Nephron (organoid): ENCODE measurements around the gene AHRR.

ENCODE experiments used
- H3K27ac Mint-ChIP-seq, 3 experiments: 2 replicates each; pipeline ENCODE4 v1.8.0; 2020; ENCODE audit warnings: mixed read lengths in 3 of 3, mild to moderate bottlenecking in 2 of 3, moderate library complexity in 1 of 3
- H3K27me3 Mint-ChIP-seq: 2 replicates; pipeline ENCODE4 v1.8.0; 2021; ENCODE audit warnings: low read depth, mild to moderate bottlenecking, moderate library complexity, mixed read lengths
- H3K36me3 Mint-ChIP-seq: 2 replicates; pipeline ENCODE4 v1.8.0; 2020; ENCODE audit warnings: low read depth, mixed read lengths
- H3K4me1 Mint-ChIP-seq: 2 replicates; pipeline ENCODE4 v1.8.0; 2020; ENCODE audit warnings: mixed read lengths
- H3K4me3 Mint-ChIP-seq, 3 experiments: 2 replicates each; pipeline ENCODE4 v1.8.0; 2020; ENCODE audit warnings: mild to moderate bottlenecking in 3 of 3, mixed read lengths in 3 of 3, moderate library complexity in 2 of 3
- H3K9me3 Mint-ChIP-seq: 2 replicates; pipeline ENCODE4 v1.8.0; 2020; ENCODE audit warnings: mixed read lengths
- TF ChIP-seq, protein P1 (sequence below), 3 experiments: fragments of 200-600 bp; sonication (generic); IDR thresholded peaks; one replicate each; pipeline ENCODE4 v1.5.0; 2021; ENCODE audit warnings: antibody characterized with exemption in 3 of 3; ENCODE audit not compliant: unreplicated experiment in 3 of 3

AHRR gene

DNA sequence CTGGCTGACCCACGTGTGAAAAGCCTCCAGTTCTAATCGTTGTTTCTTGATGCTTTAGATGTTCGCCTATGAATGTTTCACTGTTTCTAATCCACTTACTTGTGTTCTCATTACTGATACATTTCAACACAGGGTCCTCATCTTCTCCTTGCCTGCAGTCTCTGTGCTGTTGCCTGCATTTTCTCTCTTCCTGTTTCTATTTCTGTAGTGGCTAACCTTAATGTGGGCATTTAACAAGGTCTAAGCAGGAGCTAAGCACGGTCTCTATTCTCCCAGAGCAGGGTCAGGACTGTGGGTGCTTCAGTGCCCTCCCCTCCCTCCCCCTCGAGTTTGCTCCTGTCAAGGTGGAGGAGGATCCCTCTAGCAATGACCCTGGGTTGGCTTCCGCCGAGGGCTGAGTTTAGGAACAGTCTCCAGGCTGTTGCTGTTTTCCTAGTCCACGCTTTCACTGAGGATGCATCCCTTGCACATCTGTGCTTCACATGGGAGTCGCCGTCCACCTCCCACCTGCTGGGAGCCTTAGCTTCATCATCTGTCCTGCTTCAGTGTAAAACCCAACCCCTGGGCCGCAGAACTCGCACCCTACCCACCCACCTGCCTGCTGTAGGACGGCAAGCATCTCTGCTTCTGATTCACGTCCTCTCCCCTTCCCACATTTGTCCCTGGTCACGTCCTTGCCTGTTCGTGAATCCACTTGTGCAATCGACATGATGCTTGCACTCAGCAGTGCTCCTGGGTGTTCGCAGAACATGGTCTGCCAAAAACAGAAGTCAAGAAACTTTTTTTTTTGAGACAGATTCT is 119.1 kb downstream of the AHRR start:
- peak overlapping the region in 2 of 3 experiments; percentile 18 to 37 for H3K27ac Mint-ChIP-seq

DNA sequence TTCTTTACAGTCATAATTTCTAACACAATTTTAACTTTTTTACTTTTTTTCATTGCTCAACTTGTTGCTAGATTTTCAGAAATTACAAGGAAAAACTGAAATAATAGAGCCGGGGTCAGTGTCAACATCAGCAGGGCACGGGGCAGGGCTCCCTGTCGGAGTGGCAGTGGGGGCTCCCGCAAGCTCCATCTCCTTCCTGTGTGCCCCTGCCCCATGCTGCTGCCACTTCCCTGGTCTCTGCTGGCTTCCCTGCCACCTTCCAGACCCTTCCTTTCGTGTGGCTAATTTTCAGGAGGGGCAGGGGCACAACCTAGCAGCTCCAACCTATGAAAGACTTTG is 120.5 kb downstream of the AHRR start:
- Mint-ChIP-seq H3K27me3 (no peaks in the 10 kb centered on the region), H3K9me3 (no peaks in the 10 kb centered on the region), H3K4me3 (peak overlapping the region; percentile 97 to 99 (median 97)), H3K36me3 (peaks cover 9% of the 10 kb centered on the region), H3K27ac (peak overlapping the region in 2 of 3 experiments; percentile 92), H3K4me1 (peaks cover 11% of the 10 kb centered on the region)
- TF ChIP-seq, protein P1, sequence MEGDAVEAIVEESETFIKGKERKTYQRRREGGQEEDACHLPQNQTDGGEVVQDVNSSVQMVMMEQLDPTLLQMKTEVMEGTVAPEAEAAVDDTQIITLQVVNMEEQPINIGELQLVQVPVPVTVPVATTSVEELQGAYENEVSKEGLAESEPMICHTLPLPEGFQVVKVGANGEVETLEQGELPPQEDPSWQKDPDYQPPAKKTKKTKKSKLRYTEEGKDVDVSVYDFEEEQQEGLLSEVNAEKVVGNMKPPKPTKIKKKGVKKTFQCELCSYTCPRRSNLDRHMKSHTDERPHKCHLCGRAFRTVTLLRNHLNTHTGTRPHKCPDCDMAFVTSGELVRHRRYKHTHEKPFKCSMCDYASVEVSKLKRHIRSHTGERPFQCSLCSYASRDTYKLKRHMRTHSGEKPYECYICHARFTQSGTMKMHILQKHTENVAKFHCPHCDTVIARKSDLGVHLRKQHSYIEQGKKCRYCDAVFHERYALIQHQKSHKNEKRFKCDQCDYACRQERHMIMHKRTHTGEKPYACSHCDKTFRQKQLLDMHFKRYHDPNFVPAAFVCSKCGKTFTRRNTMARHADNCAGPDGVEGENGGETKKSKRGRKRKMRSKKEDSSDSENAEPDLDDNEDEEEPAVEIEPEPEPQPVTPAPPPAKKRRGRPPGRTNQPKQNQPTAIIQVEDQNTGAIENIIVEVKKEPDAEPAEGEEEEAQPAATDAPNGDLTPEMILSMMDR (IDR thresholded peaks at IDR 0.05; ENCODE audit: unreplicated experiment in 3 of 3), result no peak

More for the DNA sequence above, 119.1 kb downstream of the AHRR start:
- Mint-ChIP-seq H3K9me3 (no peaks in the 10 kb centered on the region), H3K27me3 (peaks cover 3% of the 10 kb centered on the region), H3K4me3 (peak overlapping the region; percentile 63 to 67 (median 67)), H3K4me1 (peaks cover 11% of the 10 kb centered on the region), H3K36me3 (no peaks in the 10 kb centered on the region)
- TF ChIP-seq, protein P1 (IDR thresholded peaks at IDR 0.05; ENCODE audit: unreplicated experiment in 3 of 3), result no peak

DNA sequence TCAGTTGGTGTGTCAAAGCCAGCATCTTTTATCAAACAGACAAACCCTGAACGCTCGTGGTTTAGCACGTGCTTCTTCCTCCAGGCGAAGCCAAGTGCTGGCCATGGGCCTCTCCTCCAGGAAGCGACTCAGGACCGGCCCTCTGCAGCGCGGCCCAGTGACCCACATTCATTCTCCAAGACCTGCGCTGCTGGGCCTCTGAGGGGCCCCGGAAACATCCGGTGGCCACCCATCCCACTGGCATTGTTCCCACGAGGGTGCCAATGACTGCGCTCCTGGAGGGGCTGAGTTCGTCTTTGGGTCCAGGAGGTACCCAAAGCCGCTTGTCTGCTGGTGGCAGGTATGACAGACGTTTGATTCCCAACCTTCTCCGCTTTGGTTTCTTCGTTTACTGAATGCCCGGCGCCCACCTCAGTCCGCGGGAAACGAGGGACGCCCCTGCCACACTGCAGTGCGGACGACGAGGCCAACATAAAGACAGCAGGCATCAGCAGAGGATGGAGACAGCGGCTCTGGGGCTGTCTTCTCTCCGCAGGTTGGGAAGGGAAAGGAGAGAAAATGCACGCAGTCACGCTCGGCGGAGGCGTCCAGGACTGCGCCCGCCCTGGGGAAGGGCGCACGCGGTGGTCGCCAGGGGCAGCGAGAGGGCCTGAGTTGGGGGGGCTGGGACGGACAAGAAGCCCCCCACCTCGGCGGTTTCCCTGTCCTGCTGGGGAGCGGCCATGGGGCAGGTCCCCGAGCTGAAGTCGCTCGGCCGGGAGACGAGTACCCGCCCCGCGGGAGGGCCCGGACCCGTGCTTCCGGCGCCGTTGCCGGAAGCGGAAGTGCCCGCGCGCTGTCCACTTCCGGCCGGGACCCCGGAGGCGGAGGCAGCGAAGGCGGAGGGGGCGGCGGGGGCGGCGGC is 121.1 kb downstream of the AHRR start, which contains the start of gene EXOC3:
Gene EXOC3 (plus strand): TSS at position 842 of the 904 bp plus-strand sequence. CDS start 3,030 bp downstream, outside the sequence.
- Mint-ChIP-seq H3K4me1 (peaks cover 11% of the 10 kb centered on the region), H3K4me3 (peak within 1 kb of the TSS; percentile 97 to 99 (median 97)), H3K27ac (peak within 1 kb of the TSS; percentile 55 to 92 (median 92)), H3K27me3 (no peaks in the 10 kb centered on the region), H3K36me3 (peaks cover 15% of the 10 kb centered on the region), H3K9me3 (no peaks in the 10 kb centered on the region)
- TF ChIP-seq, protein P1 (IDR thresholded peaks at IDR 0.05; ENCODE audit: unreplicated experiment in 3 of 3), result no peak

DNA sequence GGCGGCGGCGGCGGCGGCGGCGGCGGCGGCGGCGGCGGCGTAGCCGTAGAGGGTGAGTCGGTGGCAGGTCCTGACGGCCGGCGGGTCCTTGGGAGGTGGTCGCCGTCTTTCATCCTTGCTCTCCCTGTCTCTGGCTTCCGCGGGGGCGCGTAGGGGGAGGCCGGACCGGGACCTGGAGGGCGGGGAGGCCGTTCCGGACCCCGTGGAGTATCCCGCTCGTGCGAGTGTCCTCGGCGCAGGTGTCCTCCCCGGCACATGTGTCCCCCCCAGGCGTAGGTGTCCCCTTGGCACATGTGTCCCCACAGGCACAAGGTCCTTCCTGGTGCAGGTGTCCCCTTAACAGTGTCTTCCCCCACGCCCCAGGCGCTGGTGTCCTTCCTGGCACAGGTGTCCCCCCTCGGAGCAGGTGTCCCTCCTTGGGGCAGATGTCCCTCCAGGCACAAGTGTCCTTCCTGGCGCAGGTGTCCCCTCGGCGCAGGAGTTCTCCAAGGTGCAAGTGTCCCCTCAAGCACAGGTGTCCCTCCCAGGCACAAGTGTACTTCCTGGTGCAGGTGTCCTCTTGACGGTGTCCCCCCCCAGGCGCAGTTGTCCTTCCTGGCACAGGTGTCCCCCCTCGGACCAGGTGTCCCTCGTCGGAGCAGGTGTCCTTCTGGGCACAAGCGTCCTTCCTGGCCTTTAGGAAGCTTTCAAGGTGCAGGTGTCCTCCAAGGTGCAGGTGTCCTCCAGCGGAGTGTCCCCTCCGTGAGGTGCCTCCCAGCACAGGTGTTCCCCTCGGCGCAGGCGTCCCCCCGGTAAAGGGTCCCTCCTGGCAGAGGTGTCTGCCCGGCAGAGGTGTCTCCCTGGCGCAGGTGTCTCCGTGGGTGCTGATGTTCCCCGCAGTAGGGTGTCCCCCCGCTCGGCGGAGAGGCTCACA is 122.0 kb downstream of the AHRR start:
- Mint-ChIP-seq H3K27ac (no peak overlapping the region), H3K4me3 (peak overlapping the region; percentile 97 to 99 (median 97)), H3K4me1 (peaks cover 11% of the 10 kb centered on the region), H3K9me3 (no peaks in the 10 kb centered on the region), H3K36me3 (peaks cover 25% of the 10 kb centered on the region), H3K27me3 (no peaks in the 10 kb centered on the region)
- TF ChIP-seq, protein P1 (IDR thresholded peaks at IDR 0.05; ENCODE audit: unreplicated experiment in 3 of 3), result no peak

DNA sequence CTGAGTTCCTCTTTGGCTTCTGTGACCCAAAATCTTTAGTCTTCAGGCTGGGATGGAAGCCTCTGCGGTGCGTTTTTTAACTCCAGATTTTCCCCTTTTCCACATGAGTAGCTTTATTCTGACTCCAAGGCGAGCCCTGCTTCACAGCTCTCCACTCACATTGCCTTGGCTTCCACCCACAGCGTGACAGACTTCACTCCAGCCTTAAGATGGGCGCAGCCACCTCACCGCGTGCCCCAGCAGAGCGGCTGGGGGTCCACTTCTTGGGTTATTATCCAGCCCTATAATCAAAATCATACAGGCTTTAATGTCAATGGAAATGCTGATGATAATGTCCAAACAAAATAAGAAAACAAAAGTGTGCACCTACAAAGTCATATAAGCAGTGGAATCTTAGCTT is 122.7 kb downstream of the AHRR start:
- Mint-ChIP-seq H3K36me3 (peaks cover 32% of the 10 kb centered on the region), H3K9me3 (no peaks in the 10 kb centered on the region), H3K4me3 (peak overlapping the region; percentile 97 to 99 (median 97)), H3K27me3 (no peaks in the 10 kb centered on the region), H3K4me1 (peaks cover 11% of the 10 kb centered on the region), H3K27ac (peak overlapping the region in 2 of 3 experiments; percentile 18 to 88)
- TF ChIP-seq, protein P1 (IDR thresholded peaks at IDR 0.05; ENCODE audit: unreplicated experiment in 3 of 3), result no peak
